Gastroesophageal sphincter (tissue), 4 donors: ENCODE data around the gene C1orf167. TPM values are rescaled to one million over a fixed set of nuclear protein-coding genes. Genes with fewer than 3 reads are reported as not detected.

ENCODE experiments used
- ATAC-seq: fragments of 150-250 bp; one replicate; pipeline ENCODE4 v1.9.1; 2016; ENCODE audit warnings: mild to moderate bottlenecking, moderate library complexity
- H3K27ac ChIP-seq, 4 donors: fragments of 200-600 bp; sonication (generic) in 3 of 4; 1 replicate in 3 of 4; 2 replicates in 1 of 4; pipeline ENCODE4 v1.5.1; 2016 to 2019
- H3K27me3 ChIP-seq: fragments of 200-600 bp; sonication (generic); one replicate; pipeline ENCODE4 v1.5.1; 2019
- H3K36me3 ChIP-seq, 2 donors: fragments of 200-600 bp; sonication (generic); one replicate each; pipeline ENCODE4 v1.5.1; 2019; ENCODE audit warnings: control low read depth in 1 of 2
- H3K4me1 ChIP-seq, 3 donors: fragments of 200-600 bp; sonication (generic); 1 replicate in 2 of 3; 2 replicates in 1 of 3; pipeline ENCODE4 v1.5.1; 2016 to 2019; ENCODE audit warnings: control low read depth in 2 of 3
- H3K4me3 ChIP-seq, 2 donors: fragments of 200-600 bp; sonication (generic); one replicate each; pipeline ENCODE4 v1.5.1; 2019; ENCODE audit warnings: mild to moderate bottlenecking in 1 of 2, moderate library complexity in 1 of 2
- H3K9me3 ChIP-seq, 3 donors: fragments of 200-600 bp; sonication (generic); one replicate each; pipeline ENCODE4 v1.5.1; 2017 to 2019; ENCODE audit warnings: control low read depth in 2 of 3
- CTCF ChIP-seq, 4 experiments: fragments of 200-600 bp in 2 of 4; fragments of 450-650 bp in 2 of 4; sonication (generic) in 1 of 4; IDR thresholded peaks; one replicate each; pipeline ENCODE4 v1.5.1; 2017 to 2019; ENCODE audit warnings: antibody characterized with exemption in 4 of 4, mild to moderate bottlenecking in 2 of 4, moderate library complexity in 2 of 4
- EP300 ChIP-seq: sonication (generic); formaldehyde crosslinking; IDR thresholded peaks from one replicate; pipeline ENCODE4 v1.6.1; 2017; ENCODE audit warnings: antibody characterized with exemption, mild to moderate bottlenecking
- POLR2A ChIP-seq, 2 donors: fragments of 450-650 bp; IDR thresholded peaks; one replicate each; pipeline ENCODE4 v1.6.1; 2017; ENCODE audit warnings: antibody characterized with exemption in 2 of 2, mild to moderate bottlenecking in 2 of 2, moderate library complexity in 1 of 2
- POLR2AphosphoS5 ChIP-seq: sonication (generic); formaldehyde crosslinking; IDR thresholded peaks from one replicate; pipeline ENCODE4 v1.6.1; 2017; ENCODE audit warnings: antibody characterized with exemption
- WGBS, 2 donors: methylation state at CpG; one replicate each; pipeline ENCODE4 v1.1.5; 2018; ENCODE audit warnings: low coverage in 1 of 2; 5-methylcytosine and 5-hydroxymethylcytosine counted together
- total RNA-seq, 4 donors: library from RNA; depleted of rRNA; stranded (reverse); fragments of >200 nt; gene quantifications; one replicate each; pipeline ENCODE4 v1.1.0, GENCODE V29; 2016

C1orf167 gene
- total RNA-seq, 4 donors from 2014 or later, result 0.35 to 1.4 (median 0.75) TPM

- H3K36me3 ChIP-seq, result peaks cover 0 to 4% of the 10 kb centered on the region in 2 donors
- H3K4me1 ChIP-seq, result peaks cover 0 to 51% (median 42%) of the 10 kb centered on the region in 3 donors
- 75% methylated on average over 2 of the region's 21 CpGs; no CpG with 5 or more reads in 1 of the 2 donors for WGBS, 2 donors
- TF ChIP-seq POLR2AphosphoS5 (no peak), POLR2A (IDR thresholded peaks at IDR 0.05) (no peak), EP300 (no peak), CTCF (IDR thresholded peaks at IDR 0.05) (no peak)
- no peaks in the 10 kb centered on the region for H3K27me3 ChIP-seq
- H3K27ac ChIP-seq, result peak overlapping the region in 3 of 4 donors; percentile 38 to 56 (median 50)
- peak overlapping the region in 1 of 2 donors; percentile 42 for H3K4me3 ChIP-seq
- no peak for ATAC-seq
- no peaks in the 10 kb centered on the region for H3K9me3 ChIP-seq
Observed at GRCh38 chr1:11784256-11784992, 22.4 kb downstream of the C1orf167 start.

GRCh38 chr1:11784993-11785769, 23.2 kb downstream of the C1orf167 start:
- ATAC-seq, result peak; percentile 56
- H3K27ac ChIP-seq, result peak overlapping the region in 3 of 4 donors; percentile 38 to 56 (median 50)
- 9 to 21% methylated on average over 8 to 9 of the region's 30 CpGs for WGBS, 2 donors
- TF ChIP-seq POLR2A (IDR thresholded peaks at IDR 0.05) (no peak), POLR2AphosphoS5 (peak; percentile 25), CTCF (IDR thresholded peaks at IDR 0.05) (peak in 3 of 4 experiments; percentile 80 to 92 (median 85))
- peaks cover 0 to 59% (median 48%) of the 10 kb centered on the region in 3 donors for H3K4me1 ChIP-seq
- H3K9me3 ChIP-seq, result no peaks in the 10 kb centered on the region
- peak overlapping the region in 1 of 2 donors; percentile 42 for H3K4me3 ChIP-seq
- H3K27me3 ChIP-seq, result no peaks in the 10 kb centered on the region
- H3K36me3 ChIP-seq, result peaks cover 0 to 11% of the 10 kb centered on the region in 2 donors

GRCh38 chr1:11786168-11786567, 24.2 kb downstream of the C1orf167 start:
- Histone ChIP-seq H3K27me3 (no peaks in the 10 kb centered on the region), H3K4me1 (peaks cover 0 to 69% (median 56%) of the 10 kb centered on the region in 3 donors), H3K9me3 (no peaks in the 10 kb centered on the region), H3K4me3 (no peak overlapping the region), H3K27ac (peak overlapping the region in 1 of 4 donors; percentile 90), H3K36me3 (peaks cover 0 to 14% of the 10 kb centered on the region in 2 donors)
- WGBS, 2 donors, result 64 to 67% methylated on average over 5 of the region's 5 CpGs
- no peak for TF ChIP-seq POLR2AphosphoS5
- no peak for ATAC-seq

GRCh38 chr1:11787251-11787803, 25.3 kb downstream of the C1orf167 start:
- Histone ChIP-seq H3K4me3 (peak overlapping the region in 1 of 2 donors; percentile 20), H3K36me3 (peaks cover 0 to 22% of the 10 kb centered on the region in 2 donors), H3K27ac (peak overlapping the region; percentile 19 to 95 (median 90)), H3K9me3 (no peaks in the 10 kb centered on the region), H3K27me3 (no peaks in the 10 kb centered on the region), H3K4me1 (peaks cover 0 to 80% (median 64%) of the 10 kb centered on the region in 3 donors)
- 3% methylated on average over 13 of the region's 16 CpGs; no CpG with 5 or more reads in 1 of the 2 donors for WGBS, 2 donors
- TF ChIP-seq EP300 (no peak), POLR2AphosphoS5 (peak; percentile 79)
- ATAC-seq, result peak; percentile 52

GRCh38 chr1:11787804-11788436, 25.9 kb downstream of the C1orf167 start:
- H3K4me1 ChIP-seq, result peaks cover 0 to 85% (median 66%) of the 10 kb centered on the region in 3 donors
- no peaks in the 10 kb centered on the region for H3K27me3 ChIP-seq
- WGBS, 2 donors, result 63% methylated on average over 3 of the region's 14 CpGs; no CpG with 5 or more reads in 1 of the 2 donors
- no peak for ATAC-seq
- H3K36me3 ChIP-seq, result peaks cover 0 to 28% of the 10 kb centered on the region in 2 donors
- no peaks in the 10 kb centered on the region for H3K9me3 ChIP-seq
- no peak for TF ChIP-seq CTCF (IDR thresholded peaks at IDR 0.05)
- TF ChIP-seq POLR2AphosphoS5, result no peak
- no peak for TF ChIP-seq POLR2A (IDR thresholded peaks at IDR 0.05)
- TF ChIP-seq EP300, result no peak
- H3K27ac ChIP-seq, result peak overlapping the region; percentile 19 to 95 (median 90)
- H3K4me3 ChIP-seq, result no peak overlapping the region
